IPS-20b (cell line): ENCODE results near the gene PJA2.

Experiments used
- H3K27ac ChIP-seq: one replicate; pipeline ENCODE4 v1.5.1; 2013; ENCODE audit warnings: low read length
- H3K27me3 ChIP-seq: 2 replicates; pipeline ENCODE4 v1.6.1; 2013; ENCODE audit warnings: mild to moderate bottlenecking, low read length, inconsistent platforms; ENCODE audit not compliant: insufficient read depth
- H3K36me3 ChIP-seq: 2 replicates; pipeline ENCODE4 v1.6.1; 2013; ENCODE audit warnings: low read depth, mild to moderate bottlenecking, inconsistent platforms, low read length, moderate library complexity; ENCODE audit not compliant: insufficient read depth
- H3K4me1 ChIP-seq: 2 replicates; pipeline ENCODE4 v1.6.1; 2013; ENCODE audit warnings: mild to moderate bottlenecking, control low read depth, inconsistent platforms, low read length, moderate library complexity; ENCODE audit not compliant: insufficient read depth
- H3K4me3 ChIP-seq: 2 replicates; pipeline ENCODE4 v1.5.1; 2013; ENCODE audit warnings: mild to moderate bottlenecking, low read length, inconsistent platforms
- H3K9ac ChIP-seq: 2 replicates; pipeline ENCODE4 v1.6.1; 2013; ENCODE audit warnings: low read depth, mild to moderate bottlenecking, inconsistent platforms, low read length, moderate library complexity
- H3K9me3 ChIP-seq: 2 replicates; pipeline ENCODE4 v1.6.1; 2013; ENCODE audit warnings: mild to moderate bottlenecking, low read depth, low read length, inconsistent platforms; ENCODE audit not compliant: insufficient read depth

Gene PJA2

GRCh38 chr5:109373932-109374331 lies 35.8 kb downstream of the PJA2 start:
- no peaks in the 10 kb centered on the region for H3K9me3 ChIP-seq
- no peak overlapping the region for H3K9ac ChIP-seq
- peaks cover 20% of the 10 kb centered on the region for H3K36me3 ChIP-seq
- no peaks in the 10 kb centered on the region for H3K4me1 ChIP-seq
- H3K27ac ChIP-seq, result no peak overlapping the region
- H3K27me3 ChIP-seq, result no peaks in the 10 kb centered on the region
- no peak overlapping the region for H3K4me3 ChIP-seq

GRCh38 chr5:109370343-109370742 lies 39.4 kb downstream of the PJA2 start:
- Histone ChIP-seq H3K9me3 (peaks cover 3% of the 10 kb centered on the region; the same call in 1 of the 2 replicates), H3K36me3 (peaks cover 23% of the 10 kb centered on the region), H3K27me3 (no peaks in the 10 kb centered on the region), H3K9ac (no peak overlapping the region), H3K27ac (no peak overlapping the region), H3K4me3 (no peak overlapping the region), H3K4me1 (no peaks in the 10 kb centered on the region)

GRCh38 chr5:109365653-109366052 lies 44.1 kb downstream of the PJA2 start:
- no peaks in the 10 kb centered on the region for H3K27me3 ChIP-seq
- H3K9ac ChIP-seq, result no peak overlapping the region
- no peaks in the 10 kb centered on the region for H3K4me1 ChIP-seq
- no peak overlapping the region for H3K27ac ChIP-seq
- H3K4me3 ChIP-seq, result no peak overlapping the region
- peaks cover 3% of the 10 kb centered on the region; the same call in 1 of the 2 replicates for H3K9me3 ChIP-seq
- peaks cover 43% of the 10 kb centered on the region for H3K36me3 ChIP-seq

GRCh38 chr5:109364977-109365376 lies 44.8 kb downstream of the PJA2 start:
- peaks cover 49% of the 10 kb centered on the region for H3K36me3 ChIP-seq
- H3K9ac ChIP-seq, result no peak overlapping the region
- no peak overlapping the region for H3K27ac ChIP-seq
- H3K4me1 ChIP-seq, result no peaks in the 10 kb centered on the region
- no peaks in the 10 kb centered on the region for H3K27me3 ChIP-seq
- H3K4me3 ChIP-seq, result no peak overlapping the region
- H3K9me3 ChIP-seq, result peaks cover 3% of the 10 kb centered on the region; the same call in 1 of the 2 replicates

- no peaks in the 10 kb centered on the region for H3K4me1 ChIP-seq
- H3K36me3 ChIP-seq, result peaks cover 44% of the 10 kb centered on the region
- H3K9ac ChIP-seq, result no peak overlapping the region
These were observed 50.1 kb downstream of the PJA2 start for GRCh38 chr5:109359642-109360041.

GRCh38 chr5:109357807-109358206 lies 52.0 kb downstream of the PJA2 start:
- H3K4me1 ChIP-seq, result no peaks in the 10 kb centered on the region
- H3K27me3 ChIP-seq, result no peaks in the 10 kb centered on the region
- no peak overlapping the region for H3K4me3 ChIP-seq
- no peak overlapping the region for H3K27ac ChIP-seq
- H3K9me3 ChIP-seq, result no peaks in the 10 kb centered on the region
- H3K9ac ChIP-seq, result no peak overlapping the region
- H3K36me3 ChIP-seq, result peaks cover 44% of the 10 kb centered on the region

More at GRCh38 chr5:109359642-109360041, 50.1 kb downstream of the PJA2 start:
- no peak overlapping the region for H3K4me3 ChIP-seq
- H3K27ac ChIP-seq, result no peak overlapping the region
- H3K9me3 ChIP-seq, result no peaks in the 10 kb centered on the region
- no peaks in the 10 kb centered on the region for H3K27me3 ChIP-seq

GRCh38 chr5:109354761-109355160 lies 55.0 kb downstream of the PJA2 start:
- no peak overlapping the region for H3K9ac ChIP-seq
- no peak overlapping the region for H3K27ac ChIP-seq
- H3K4me1 ChIP-seq, result no peaks in the 10 kb centered on the region
- H3K9me3 ChIP-seq, result no peaks in the 10 kb centered on the region
- H3K36me3 ChIP-seq, result peaks cover 17% of the 10 kb centered on the region; the same call in 1 of the 2 replicates
- no peak overlapping the region for H3K4me3 ChIP-seq
- no peaks in the 10 kb centered on the region for H3K27me3 ChIP-seq

- no peaks in the 10 kb centered on the region for H3K27me3 ChIP-seq
These were observed 57.5 kb downstream of the PJA2 start for GRCh38 chr5:109351988-109352864.

GRCh38 chr5:109350537-109351270 lies 59.1 kb downstream of the PJA2 start:
- Histone ChIP-seq H3K27ac (no peak overlapping the region), H3K4me1 (no peaks in the 10 kb centered on the region), H3K27me3 (no peaks in the 10 kb centered on the region), H3K9me3 (no peaks in the 10 kb centered on the region), H3K4me3 (no peak overlapping the region), H3K9ac (no peak overlapping the region), H3K36me3 (peaks cover 18% of the 10 kb centered on the region)

More at GRCh38 chr5:109351988-109352864, 57.5 kb downstream of the PJA2 start:
- H3K4me3 ChIP-seq, result no peak overlapping the region
- peaks cover 25% of the 10 kb centered on the region for H3K36me3 ChIP-seq
- no peaks in the 10 kb centered on the region for H3K9me3 ChIP-seq
- H3K27ac ChIP-seq, result no peak overlapping the region
- no peaks in the 10 kb centered on the region for H3K4me1 ChIP-seq
- no peak overlapping the region for H3K9ac ChIP-seq

GRCh38 chr5:109349388-109349787 lies 60.4 kb downstream of the PJA2 start:
- Histone ChIP-seq H3K9ac (no peak overlapping the region), H3K27ac (no peak overlapping the region), H3K27me3 (no peaks in the 10 kb centered on the region), H3K4me3 (no peak overlapping the region), H3K36me3 (peaks cover 13% of the 10 kb centered on the region), H3K9me3 (no peaks in the 10 kb centered on the region), H3K4me1 (no peaks in the 10 kb centered on the region)

- Histone ChIP-seq H3K4me1 (no peaks in the 10 kb centered on the region), H3K9me3 (no peaks in the 10 kb centered on the region), H3K27ac (no peak overlapping the region), H3K36me3 (peaks cover 23% of the 10 kb centered on the region), H3K27me3 (no peaks in the 10 kb centered on the region), H3K4me3 (no peak overlapping the region), H3K9ac (no peak overlapping the region)
These were observed 62.4 kb downstream of the PJA2 start for GRCh38 chr5:109347252-109347888.
